Skeletal muscle tissue (tissue), 4 donors: ENCODE measurements around the gene TUB. TPM values are rescaled to one million over a fixed set of nuclear protein-coding genes. Genes with fewer than 3 reads are reported as not detected.

Experiments
- H3K27ac ChIP-seq: one replicate; pipeline ENCODE4 v1.7.0; 2013; ENCODE audit warnings: mild to moderate bottlenecking, low read depth, low read length, inconsistent platforms
- H3K27me3 ChIP-seq, 3 donors: one replicate each; pipeline ENCODE4 v1.7.0; 2013; ENCODE audit warnings: low read length in 3 of 3; ENCODE audit not compliant: control insufficient read depth in 3 of 3, insufficient read depth in 3 of 3
- H3K36me3 ChIP-seq, 3 donors: one replicate each; pipeline ENCODE4 v1.7.0; 2013; ENCODE audit warnings: low read length in 3 of 3; ENCODE audit not compliant: control insufficient read depth in 3 of 3, insufficient read depth in 3 of 3
- H3K4me1 ChIP-seq, 3 donors: one replicate each; pipeline ENCODE4 v1.7.0; 2013; ENCODE audit warnings: low read length in 3 of 3, mild to moderate bottlenecking in 3 of 3; ENCODE audit not compliant: control insufficient read depth in 3 of 3, insufficient read depth in 3 of 3
- H3K4me3 ChIP-seq, 3 donors: one replicate each; pipeline ENCODE4 v1.7.0; 2013; ENCODE audit warnings: low read length in 3 of 3
- H3K9ac ChIP-seq, 3 donors: one replicate each; pipeline ENCODE4 v1.7.0; 2013; ENCODE audit warnings: low read length in 3 of 3, mild to moderate bottlenecking in 3 of 3, moderate library complexity in 2 of 3, low read depth in 1 of 3
- H3K9me3 ChIP-seq, 3 donors: one replicate each; pipeline ENCODE4 v1.7.0; 2013; ENCODE audit warnings: low read length in 3 of 3; ENCODE audit not compliant: control insufficient read depth in 3 of 3
- total RNA-seq: library from RNA; depleted of rRNA; stranded (reverse); fragments of >200 nt; gene quantifications from one replicate; pipeline ENCODE4 v1.2.3, GENCODE V29; 2014
- donor health status: Osteomylitis.

The TUB gene
- total RNA-seq, 1 donor from 2014 or later, result 8.9 TPM

GRCh38 chr11:8087756-8088155 is 6.7 kb downstream of the TUB start:
- H3K4me3 ChIP-seq, result no peak overlapping the region
- H3K36me3 ChIP-seq, result no peaks in the 10 kb centered on the region
- no peaks in the 10 kb centered on the region for H3K9me3 ChIP-seq
- no peak overlapping the region for H3K27ac ChIP-seq
- peaks cover 0 to 6% (median 6%) of the 10 kb centered on the region in 3 donors for H3K27me3 ChIP-seq
- peaks cover 5 to 8% (median 6%) of the 10 kb centered on the region in 3 donors for H3K4me1 ChIP-seq
- no peak overlapping the region for H3K9ac ChIP-seq

- H3K4me3 ChIP-seq, result no peak overlapping the region
- H3K9me3 ChIP-seq, result no peaks in the 10 kb centered on the region
- H3K27ac ChIP-seq, result no peak overlapping the region
- H3K9ac ChIP-seq, result no peak overlapping the region
- peaks cover 0 to 9% (median 0%) of the 10 kb centered on the region in 3 donors for H3K36me3 ChIP-seq
- H3K27me3 ChIP-seq, result peaks cover 0 to under 1% (median 0%) of the 10 kb centered on the region in 3 donors
- H3K4me1 ChIP-seq, result peaks cover 3 to 12% (median 5%) of the 10 kb centered on the region in 3 donors
These were observed 8.9 kb downstream of the TUB start for GRCh38 chr11:8089791-8090510.

- Histone ChIP-seq H3K4me3 (no peak overlapping the region), H3K27ac (no peak overlapping the region), H3K9ac (no peak overlapping the region), H3K4me1 (peaks cover 3 to 12% (median 5%) of the 10 kb centered on the region in 3 donors), H3K27me3 (no peaks in the 10 kb centered on the region), H3K9me3 (no peaks in the 10 kb centered on the region), H3K36me3 (peaks cover 0 to 10% (median 0%) of the 10 kb centered on the region in 3 donors)
These were observed 9.7 kb downstream of the TUB start for GRCh38 chr11:8090756-8091155.

- Histone ChIP-seq H3K9me3 (no peaks in the 10 kb centered on the region), H3K4me3 (no peak overlapping the region), H3K27ac (no peak overlapping the region), H3K27me3 (no peaks in the 10 kb centered on the region), H3K36me3 (peaks cover 1 to 10% (median 1%) of the 10 kb centered on the region in 3 donors), H3K4me1 (peaks cover 3 to 12% (median 5%) of the 10 kb centered on the region in 3 donors), H3K9ac (no peak overlapping the region)
These were observed 10.7 kb downstream of the TUB start for GRCh38 chr11:8091721-8092120.

- no peaks in the 10 kb centered on the region for H3K9me3 ChIP-seq
- no peak overlapping the region for H3K27ac ChIP-seq
- H3K4me1 ChIP-seq, result peaks cover 3 to 9% (median 5%) of the 10 kb centered on the region in 3 donors
- H3K9ac ChIP-seq, result no peak overlapping the region
- peaks cover 4 to 10% (median 9%) of the 10 kb centered on the region in 3 donors for H3K36me3 ChIP-seq
- no peak overlapping the region for H3K4me3 ChIP-seq
- no peaks in the 10 kb centered on the region for H3K27me3 ChIP-seq
These were observed 11.8 kb downstream of the TUB start for GRCh38 chr11:8092587-8093424.

GRCh38 chr11:8093931-8094575 is 13.0 kb downstream of the TUB start:
- no peak overlapping the region for H3K4me3 ChIP-seq
- peak overlapping the region in 1 of 3 donors; percentile 8 for H3K9ac ChIP-seq
- peaks cover 3 to 9% (median 5%) of the 10 kb centered on the region in 3 donors for H3K4me1 ChIP-seq
- peaks cover 4 to 10% (median 9%) of the 10 kb centered on the region in 3 donors for H3K36me3 ChIP-seq
- no peak overlapping the region for H3K27ac ChIP-seq
- no peaks in the 10 kb centered on the region for H3K9me3 ChIP-seq
- no peaks in the 10 kb centered on the region for H3K27me3 ChIP-seq

GRCh38 chr11:8094656-8095055 is 13.6 kb downstream of the TUB start:
- no peak overlapping the region for H3K27ac ChIP-seq
- peaks cover 4 to 11% (median 10%) of the 10 kb centered on the region in 3 donors for H3K36me3 ChIP-seq
- peaks cover 3 to 9% (median 5%) of the 10 kb centered on the region in 3 donors for H3K4me1 ChIP-seq
- no peaks in the 10 kb centered on the region for H3K9me3 ChIP-seq
- no peaks in the 10 kb centered on the region for H3K27me3 ChIP-seq
- H3K4me3 ChIP-seq, result no peak overlapping the region
- H3K9ac ChIP-seq, result peak overlapping the region in 1 of 3 donors; percentile 8

GRCh38 chr11:8095371-8095770 is 14.4 kb downstream of the TUB start:
- H3K9ac ChIP-seq, result no peak overlapping the region
- H3K27me3 ChIP-seq, result no peaks in the 10 kb centered on the region
- H3K9me3 ChIP-seq, result no peaks in the 10 kb centered on the region
- no peak overlapping the region for H3K4me3 ChIP-seq
- H3K36me3 ChIP-seq, result peaks cover 4 to 17% (median 10%) of the 10 kb centered on the region in 3 donors
- peaks cover 3 to 9% (median 5%) of the 10 kb centered on the region in 3 donors for H3K4me1 ChIP-seq
- no peak overlapping the region for H3K27ac ChIP-seq

- Histone ChIP-seq H3K4me3 (no peak overlapping the region), H3K36me3 (peaks cover 4 to 17% (median 14%) of the 10 kb centered on the region in 3 donors)
These were observed 15.0 kb downstream of the TUB start for GRCh38 chr11:8095806-8096522.

More at GRCh38 chr11:8095806-8096522, 15.0 kb downstream of the TUB start:
- no peaks in the 10 kb centered on the region for H3K27me3 ChIP-seq
- no peaks in the 10 kb centered on the region for H3K9me3 ChIP-seq
- no peak overlapping the region for H3K27ac ChIP-seq
- peaks cover 3 to 9% (median 5%) of the 10 kb centered on the region in 3 donors for H3K4me1 ChIP-seq
- H3K9ac ChIP-seq, result no peak overlapping the region
